HCT116 (cell line): ENCODE data around the gene TMEM9. TPM values are rescaled to one million over a fixed set of nuclear protein-coding genes. Genes with fewer than 3 reads are reported as not detected.

Source experiments
- ATAC-seq: fragments of 200-7000 bp; cut with Tn5 transposase; 2 replicates; pipeline ENCODE4 v1.9.1; 2020; ENCODE audit warnings: mild to moderate bottlenecking, moderate library complexity
- BruUV-seq: library from RNA; stranded (reverse); fragments of 400-500 nt; replicated peaks from 2 replicates; lab custom pipeline; 2021; lab: Mats Ljungman, UMichigan
- CTCF ChIA-PET: fragments of 300-600 bp; sonication (Branson Sonifier 250); formaldehyde crosslinking; loops from one replicate; lab custom pipeline; 2021; ENCODE audit warnings: antibody characterized with exemption; lab: Charles Lee
- POLR2A ChIA-PET: fragments of 300-600, 350-600 bp; sonication (Branson Sonifier 250); formaldehyde crosslinking; loops from one replicate; lab custom pipeline; 2021; ENCODE audit warnings: antibody characterized with exemption; lab: Charles Lee
- RAD21 ChIA-PET, 2 experiments: fragments of 300-600 bp; sonication (Branson Sonifier 250); formaldehyde crosslinking; loops; one replicate each; lab custom pipeline; 2023; ENCODE audit warnings: low total read pairs in 2 of 2; ENCODE audit not compliant: uncharacterized antibody in 2 of 2, unreplicated experiment in 2 of 2, low non-redundant PET in 1 of 2; lab: Charles Lee
- DNase-seq: peaks from one replicate; pipeline ENCODE4 v3.0.0-alpha.2; 2010; ENCODE audit warnings: low read depth, low spot score
- H2AFZ ChIP-seq: fragments of 200-600 bp; shearing (Covaris generic), sonication (generic); 2 replicates; pipeline ENCODE4 v1.6.1; 2017; ENCODE audit warnings: low read depth, mixed run types, mixed read lengths, antibody characterized with exemption, low read length; ENCODE audit not compliant: poor library complexity, severe bottlenecking
- H3K27ac ChIP-seq: 2 replicates; pipeline ENCODE4 v1.5.1; 2012; ENCODE audit warnings: low read depth, low read length
- H3K27me3 ChIP-seq: fragments of 200-600 bp; sonication (generic); 2 replicates; pipeline ENCODE4 v1.6.1; 2016; ENCODE audit warnings: mixed run types, low read length, mixed read lengths; ENCODE audit not compliant: insufficient read depth
- H3K36me3 ChIP-seq, 2 experiments: fragments of 200-500 bp in 1 of 2; fragments of 200-600 bp in 1 of 2; sonication (Bioruptor generic) in 1 of 2; sonication (generic) in 1 of 2; 2 replicates each; pipeline versions ENCODE4 v1.5.1 to v1.6.1; 2014 to 2016; ENCODE audit warnings: low read length in 2 of 2, inconsistent platforms in 1 of 2, mixed read lengths in 1 of 2, mixed run types in 1 of 2; ENCODE audit not compliant: insufficient read depth in 2 of 2, control insufficient read depth in 1 of 2
- H3K4me1 ChIP-seq, 2 experiments: fragments of 200-600 bp in 1 of 2; sonication (generic) in 1 of 2; 2 replicates each; pipeline versions ENCODE4 v1.5.1 to v1.6.1; 2012 to 2017; ENCODE audit warnings: low read length in 2 of 2, inconsistent platforms in 1 of 2, mild to moderate bottlenecking in 1 of 2, mixed read lengths in 1 of 2, mixed run types in 1 of 2, moderate library complexity in 1 of 2; ENCODE audit not compliant: insufficient read depth in 2 of 2, control insufficient read depth in 1 of 2
- H3K4me2 ChIP-seq: fragments of 200-600 bp; sonication (generic); 2 replicates; pipeline ENCODE4 v1.6.1; 2017; ENCODE audit warnings: mixed run types, low read length, mixed read lengths
- H3K4me3 ChIP-seq, 2 experiments: fragments of 200-600 bp in 1 of 2; sonication (generic) in 1 of 2; replicated peaks in 1 of 2; 2 replicates each; pipeline ENCODE4 v1.5.1; 2011 to 2016; ENCODE audit warnings: low read length in 2 of 2, control low read depth in 1 of 2, low read depth in 1 of 2, mild to moderate bottlenecking in 1 of 2, mixed read lengths in 1 of 2, mixed run types in 1 of 2
- H3K79me2 ChIP-seq: fragments of 200-600 bp; sonication (generic); 2 replicates; pipeline ENCODE4 v1.6.1; 2017; ENCODE audit warnings: mild to moderate bottlenecking, mixed run types, low read length, moderate library complexity, mixed read lengths; ENCODE audit not compliant: insufficient read depth
- H3K9ac ChIP-seq: fragments of 200-600 bp; sonication (generic); 2 replicates; pipeline ENCODE4 v1.6.1; 2016; ENCODE audit warnings: low read length, mixed read lengths
- H3K9me2 ChIP-seq: fragments of 200-600 bp; sonication (generic), shearing (Covaris generic); 2 replicates; pipeline ENCODE4 v1.6.1; 2017; ENCODE audit warnings: mixed run types, mild to moderate bottlenecking, moderate library complexity; ENCODE audit not compliant: insufficient read depth
- H3K9me3 ChIP-seq, 2 experiments: fragments of 200-500 bp in 1 of 2; fragments of 200-600 bp in 1 of 2; sonication (Bioruptor generic) in 1 of 2; sonication (generic) in 1 of 2; 2 replicates each; pipeline ENCODE4 v1.6.1; 2014 to 2017; ENCODE audit warnings: low read length in 2 of 2, mixed read lengths in 2 of 2, inconsistent platforms in 1 of 2, low read depth in 1 of 2, mild to moderate bottlenecking in 1 of 2, mixed run types in 1 of 2, moderate library complexity in 1 of 2; ENCODE audit not compliant: control insufficient read depth in 1 of 2, insufficient read depth in 1 of 2
- H4K20me1 ChIP-seq: fragments of 200-600 bp; sonication (generic), shearing (Covaris generic); 2 replicates; pipeline ENCODE4 v1.6.1; 2017; ENCODE audit warnings: mixed run types, mild to moderate bottlenecking, moderate library complexity; ENCODE audit not compliant: insufficient read depth
- CBX3 ChIP-seq: IDR thresholded peaks from 2 replicates; pipeline ENCODE4 v1.6.1; 2012; ENCODE audit warnings: low read depth
- CTCF ChIP-seq, 3 experiments: fragments of 200-600 bp in 1 of 3; sonication (generic) in 1 of 3; IDR thresholded peaks in 2 of 3; conservative IDR thresholded peaks in 1 of 3; 2 replicates each; pipeline ENCODE4 v1.5.1; 2012 to 2017; ENCODE audit warnings: low read depth in 2 of 3, low read length in 2 of 3, antibody characterized with exemption in 1 of 3, borderline replicate concordance in 1 of 3, control low read depth in 1 of 3, mild to moderate bottlenecking in 1 of 3, mixed read lengths in 1 of 3, mixed run types in 1 of 3, moderate library complexity in 1 of 3; ENCODE audit not compliant: insufficient read depth in 1 of 3
- EZH2 ChIP-seq: fragments of 200-600 bp; sonication (generic); IDR thresholded peaks from 2 replicates; pipeline ENCODE4 v1.6.1; 2017; ENCODE audit warnings: antibody characterized with exemption, mixed run types
- EZH2phosphoT487 ChIP-seq: fragments of 200-600 bp; IDR thresholded peaks from 2 replicates; pipeline ENCODE4 v1.6.1; 2018; ENCODE audit warnings: antibody characterized with exemption, borderline replicate concordance
- FOSL1 ChIP-seq: IDR thresholded peaks from 2 replicates; pipeline ENCODE4 v1.6.1; 2012; ENCODE audit warnings: low read depth
- JUND ChIP-seq: IDR thresholded peaks from 2 replicates; pipeline ENCODE4 v1.6.1; 2012
- POLR2AphosphoS5 ChIP-seq: IDR thresholded peaks from 2 replicates; pipeline ENCODE4 v1.6.1; 2011; ENCODE audit warnings: mild to moderate bottlenecking, low read depth, low read length, moderate library complexity
- RAD21 ChIP-seq: IDR thresholded peaks from 2 replicates; pipeline ENCODE4 v1.6.1; 2012; ENCODE audit warnings: low read depth, mild to moderate bottlenecking
- SIN3A ChIP-seq: IDR thresholded peaks from 2 replicates; pipeline ENCODE4 v1.6.1; 2012; ENCODE audit warnings: low read depth
- SP1 ChIP-seq: IDR thresholded peaks from 2 replicates; pipeline ENCODE4 v1.6.1; 2012; ENCODE audit warnings: low read depth
- SRF ChIP-seq: IDR thresholded peaks from 2 replicates; pipeline ENCODE4 v1.6.1; 2012; ENCODE audit warnings: low read depth
- TCF7L2 ChIP-seq: IDR thresholded peaks from 2 replicates; pipeline ENCODE4 v1.7.0; 2011; ENCODE audit warnings: borderline replicate concordance, inconsistent platforms; ENCODE audit not compliant: insufficient read depth, insufficient read length; ENCODE audit errors: extremely low read depth
- YY1 ChIP-seq: IDR thresholded peaks from 2 replicates; pipeline ENCODE4 v1.6.1; 2011; ENCODE audit warnings: low read length, low read depth, moderate library complexity, mild to moderate bottlenecking; ENCODE audit not compliant: insufficient replicate concordance; ENCODE audit errors: extremely low read depth
- ZBTB33 ChIP-seq: IDR thresholded peaks from 2 replicates; pipeline ENCODE4 v1.6.1; 2011; ENCODE audit warnings: mild to moderate bottlenecking, low read length, moderate library complexity; ENCODE audit not compliant: insufficient replicate concordance; ENCODE audit errors: extremely low read depth
- ZFX ChIP-seq: fragments of 450-650 bp; IDR thresholded peaks from 2 replicates; pipeline ENCODE4 v1.6.1; 2017
- ZNF274 ChIP-seq: fragments of 200-500 bp; sonication (Bioruptor generic); IDR thresholded peaks from 2 replicates; pipeline ENCODE4 v1.6.1; 2014; ENCODE audit warnings: mild to moderate bottlenecking, low read depth, low read length, inconsistent platforms
- intact Hi-C: fragments of 100-400 bp; cut with micrococcal nuclease; formaldehyde crosslinking; loops from 2 replicates; pipeline ENCODE4 v1.10.0; 2022
- total RNA-seq: library from RNA; stranded (reverse); gene quantifications from one replicate; pipeline ENCODE4 v1.2.1, GENCODE V29; 2021; ENCODE audit not compliant: unreplicated experiment
- TF ChIP-seq, protein P1 (sequence below): IDR thresholded peaks from 2 replicates; pipeline ENCODE4 v1.6.1; 2012

TMEM9 gene
- total RNA-seq, 1 experiment from 2014 or later, result 66.3 TPM

- TF ChIP-seq, protein P1, sequence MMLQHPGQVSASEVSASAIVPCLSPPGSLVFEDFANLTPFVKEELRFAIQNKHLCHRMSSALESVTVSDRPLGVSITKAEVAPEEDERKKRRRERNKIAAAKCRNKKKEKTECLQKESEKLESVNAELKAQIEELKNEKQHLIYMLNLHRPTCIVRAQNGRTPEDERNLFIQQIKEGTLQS, result no peak
- TF ChIP-seq TCF7L2 (no peak), EZH2phosphoT487 (no peak), RAD21 (no peak), JUND (no peak), SP1 (no peak), SIN3A (no peak), POLR2AphosphoS5 (no peak), ZNF274 (no peak)
These were observed 30.4 kb downstream of the TMEM9 start (continued) for GRCh38 chr1:201123866-201124265.

- H3K9ac ChIP-seq, result no peak overlapping the region
- no peaks in the 10 kb centered on the region for H3K36me3 ChIP-seq
- POLR2A ChIA-PET, result interaction anchor here (0.7 kb wide), 1 partner anchor 9 kb away, joined by 3 read pairs; no protein-coding TSS in a partner anchor
- H3K27me3 ChIP-seq, result peaks cover 21% of the 10 kb centered on the region; the same call in 1 of the 2 replicates
- H3K9me2 ChIP-seq, result no peaks in the 10 kb centered on the region
- H3K79me2 ChIP-seq, result no peaks in the 10 kb centered on the region
- H3K27ac ChIP-seq, result no peak overlapping the region
- TF ChIP-seq RAD21, result no peak
- no peak for TF ChIP-seq ZFX
- no peak for TF ChIP-seq FOSL1
- TF ChIP-seq, protein P1, result no peak
- no peak for TF ChIP-seq EZH2phosphoT487
- no peak for TF ChIP-seq YY1
- no peak for TF ChIP-seq CTCF (IDR thresholded peaks at IDR 0.05 in 2 of 3, conservative IDR thresholded peaks at IDR 0.05 in 1 of 3; ENCODE audit: borderline replicate concordance in 1 of 3, insufficient read depth in 1 of 3, low read depth in 2 of 3, low read length in 2 of 3)
- TF ChIP-seq EZH2, result no peak
- TF ChIP-seq CBX3, result no peak
- no peak for TF ChIP-seq SRF
- TF ChIP-seq POLR2AphosphoS5, result no peak
- no peak for TF ChIP-seq ZBTB33
- no peak overlapping the region for H3K4me3 ChIP-seq
- peaks cover 9 to 22% of the 10 kb centered on the region in 2 experiments for H3K4me1 ChIP-seq
- BruUV-seq, result no TSS peak
- CTCF ChIA-PET, result interaction anchor here (1.4 kb wide), 1 partner anchor 151 kb away, joined by 4 read pairs; no protein-coding TSS in a partner anchor
- no peak overlapping the region for H2AFZ ChIP-seq
- ATAC-seq, result no peak
- H3K4me2 ChIP-seq, result no peak overlapping the region
- H3K9me3 ChIP-seq, result no peaks in the 10 kb centered on the region
- RAD21 ChIA-PET, result no interaction called here
- intact Hi-C loops, result no loop called here
- no peaks in the 10 kb centered on the region for H4K20me1 ChIP-seq
- DNase-seq, result no peak
These were observed 31.8 kb downstream of the TMEM9 start for GRCh38 chr1:201122321-201122957.
